ENCODE data around the gene MAPRE3. TPM values are rescaled to one million over a fixed set of nuclear protein-coding genes. Genes with fewer than 3 reads are reported as not detected.
A peak's percentile ranks its signal among the peaks of the same experiment; 100 is the strongest.

The MAPRE3 gene
- total and polyA plus RNA-seq, 9 of the 15 experiments (the other 6 are each of a cell fraction or from before 2014, with no cell fraction given), result 0.70 to 43.2 (median 12.6) TPM

DNA sequence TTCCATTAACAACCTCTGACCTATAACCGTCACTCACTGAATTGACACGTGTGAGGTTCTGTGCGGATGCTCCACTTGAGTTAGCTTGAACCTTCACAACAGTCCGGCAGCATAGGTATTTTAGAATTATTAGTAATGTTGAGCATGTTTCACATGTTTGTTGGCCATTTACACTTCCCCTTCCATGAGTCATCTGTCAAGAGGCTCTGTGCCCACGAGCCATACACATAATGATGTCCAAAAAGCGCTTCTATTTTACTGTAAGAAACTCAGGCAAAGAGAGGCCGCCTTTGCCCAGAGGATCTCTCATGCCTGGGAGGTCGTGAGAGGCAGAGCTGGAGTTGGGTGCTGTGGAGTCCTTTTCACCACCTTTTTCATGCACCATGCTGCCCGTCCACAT is 33.4 kb downstream of the MAPRE3 start (continued):
- TF ChIP-seq, protein P1, sequence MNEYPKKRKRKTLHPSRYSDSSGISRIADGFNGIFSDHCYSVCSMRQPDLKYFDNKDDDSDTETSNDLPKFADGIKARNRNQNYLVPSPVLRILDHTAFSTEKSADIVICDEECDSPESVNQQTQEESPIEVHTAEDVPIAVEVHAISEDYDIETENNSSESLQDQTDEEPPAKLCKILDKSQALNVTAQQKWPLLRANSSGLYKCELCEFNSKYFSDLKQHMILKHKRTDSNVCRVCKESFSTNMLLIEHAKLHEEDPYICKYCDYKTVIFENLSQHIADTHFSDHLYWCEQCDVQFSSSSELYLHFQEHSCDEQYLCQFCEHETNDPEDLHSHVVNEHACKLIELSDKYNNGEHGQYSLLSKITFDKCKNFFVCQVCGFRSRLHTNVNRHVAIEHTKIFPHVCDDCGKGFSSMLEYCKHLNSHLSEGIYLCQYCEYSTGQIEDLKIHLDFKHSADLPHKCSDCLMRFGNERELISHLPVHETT (CRISPR knock-in tag; conservative IDR thresholded peaks at IDR 0.05 in 1 of 2, IDR thresholded peaks at IDR 0.05 in 1 of 2), result peak in 1 of 2 experiments; percentile 79; a peak in 2 of 4 replicates
- TF ChIP-seq POLR2H (tag; IDR thresholded peaks at IDR 0.05; ENCODE audit: low read depth), result no peak
- no peak for TF ChIP-seq SIN3B (IDR thresholded peaks at IDR 0.05; ENCODE audit: low read depth)
- no peak for TF ChIP-seq GATAD2B (IDR thresholded peaks at IDR 0.05; ENCODE audit: borderline replicate concordance)
- TF ChIP-seq COPS2 (conservative IDR thresholded peaks at IDR 0.05), result no peak
- TF ChIP-seq, protein P2, sequence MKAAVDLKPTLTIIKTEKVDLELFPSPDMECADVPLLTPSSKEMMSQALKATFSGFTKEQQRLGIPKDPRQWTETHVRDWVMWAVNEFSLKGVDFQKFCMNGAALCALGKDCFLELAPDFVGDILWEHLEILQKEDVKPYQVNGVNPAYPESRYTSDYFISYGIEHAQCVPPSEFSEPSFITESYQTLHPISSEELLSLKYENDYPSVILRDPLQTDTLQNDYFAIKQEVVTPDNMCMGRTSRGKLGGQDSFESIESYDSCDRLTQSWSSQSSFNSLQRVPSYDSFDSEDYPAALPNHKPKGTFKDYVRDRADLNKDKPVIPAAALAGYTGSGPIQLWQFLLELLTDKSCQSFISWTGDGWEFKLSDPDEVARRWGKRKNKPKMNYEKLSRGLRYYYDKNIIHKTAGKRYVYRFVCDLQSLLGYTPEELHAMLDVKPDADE (conservative IDR thresholded peaks at IDR 0.05; ENCODE audit: control insufficient read depth, low read depth, low read length), result no peak
- TF ChIP-seq, protein P3, sequence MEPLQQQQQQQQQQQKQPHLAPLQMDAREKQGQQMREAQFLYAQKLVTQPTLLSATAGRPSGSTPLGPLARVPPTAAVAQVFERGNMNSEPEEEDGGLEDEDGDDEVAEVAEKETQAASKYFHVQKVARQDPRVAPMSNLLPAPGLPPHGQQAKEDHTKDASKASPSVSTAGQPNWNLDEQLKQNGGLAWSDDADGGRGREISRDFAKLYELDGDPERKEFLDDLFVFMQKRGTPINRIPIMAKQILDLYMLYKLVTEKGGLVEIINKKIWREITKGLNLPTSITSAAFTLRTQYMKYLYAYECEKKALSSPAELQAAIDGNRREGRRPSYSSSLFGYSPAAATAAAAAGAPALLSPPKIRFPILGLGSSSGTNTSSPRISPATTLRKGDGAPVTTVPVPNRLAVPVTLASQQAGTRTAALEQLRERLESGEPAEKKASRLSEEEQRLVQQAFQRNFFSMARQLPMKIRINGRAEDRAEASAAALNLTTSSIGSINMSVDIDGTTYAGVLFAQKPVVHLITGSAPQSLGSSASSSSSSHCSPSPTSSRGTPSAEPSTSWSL (CRISPR knock-in tag; IDR thresholded peaks at IDR 0.05; ENCODE audit: borderline replicate concordance), result no peak
- no peak for TF ChIP-seq HOXB6 (CRISPR knock-in tag; IDR thresholded peaks at IDR 0.05; ENCODE audit: borderline replicate concordance)
- TF ChIP-seq, protein P4, sequence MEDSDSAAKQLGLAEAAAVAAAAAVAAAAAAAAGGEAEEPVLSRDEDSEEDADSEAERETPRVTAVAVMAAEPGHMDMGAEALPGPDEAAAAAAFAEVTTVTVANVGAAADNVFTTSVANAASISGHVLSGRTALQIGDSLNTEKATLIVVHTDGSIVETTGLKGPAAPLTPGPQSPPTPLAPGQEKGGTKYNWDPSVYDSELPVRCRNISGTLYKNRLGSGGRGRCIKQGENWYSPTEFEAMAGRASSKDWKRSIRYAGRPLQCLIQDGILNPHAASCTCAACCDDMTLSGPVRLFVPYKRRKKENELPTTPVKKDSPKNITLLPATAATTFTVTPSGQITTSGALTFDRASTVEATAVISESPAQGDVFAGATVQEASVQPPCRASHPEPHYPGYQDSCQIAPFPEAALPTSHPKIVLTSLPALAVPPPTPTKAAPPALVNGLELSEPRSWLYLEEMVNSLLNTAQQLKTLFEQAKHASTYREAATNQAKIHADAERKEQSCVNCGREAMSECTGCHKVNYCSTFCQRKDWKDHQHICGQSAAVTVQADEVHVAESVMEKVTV (CRISPR knock-in tag; IDR thresholded peaks at IDR 0.05), result no peak
- TF ChIP-seq, protein P5, sequence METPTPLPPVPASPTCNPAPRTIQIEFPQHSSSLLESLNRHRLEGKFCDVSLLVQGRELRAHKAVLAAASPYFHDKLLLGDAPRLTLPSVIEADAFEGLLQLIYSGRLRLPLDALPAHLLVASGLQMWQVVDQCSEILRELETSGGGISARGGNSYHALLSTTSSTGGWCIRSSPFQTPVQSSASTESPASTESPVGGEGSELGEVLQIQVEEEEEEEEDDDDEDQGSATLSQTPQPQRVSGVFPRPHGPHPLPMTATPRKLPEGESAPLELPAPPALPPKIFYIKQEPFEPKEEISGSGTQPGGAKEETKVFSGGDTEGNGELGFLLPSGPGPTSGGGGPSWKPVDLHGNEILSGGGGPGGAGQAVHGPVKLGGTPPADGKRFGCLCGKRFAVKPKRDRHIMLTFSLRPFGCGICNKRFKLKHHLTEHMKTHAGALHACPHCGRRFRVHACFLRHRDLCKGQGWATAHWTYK (CRISPR knock-in tag; IDR thresholded peaks at IDR 0.05), result no peak
- no peak for TF ChIP-seq ATF7 (IDR thresholded peaks at IDR 0.05)
- TF ChIP-seq, protein P6, sequence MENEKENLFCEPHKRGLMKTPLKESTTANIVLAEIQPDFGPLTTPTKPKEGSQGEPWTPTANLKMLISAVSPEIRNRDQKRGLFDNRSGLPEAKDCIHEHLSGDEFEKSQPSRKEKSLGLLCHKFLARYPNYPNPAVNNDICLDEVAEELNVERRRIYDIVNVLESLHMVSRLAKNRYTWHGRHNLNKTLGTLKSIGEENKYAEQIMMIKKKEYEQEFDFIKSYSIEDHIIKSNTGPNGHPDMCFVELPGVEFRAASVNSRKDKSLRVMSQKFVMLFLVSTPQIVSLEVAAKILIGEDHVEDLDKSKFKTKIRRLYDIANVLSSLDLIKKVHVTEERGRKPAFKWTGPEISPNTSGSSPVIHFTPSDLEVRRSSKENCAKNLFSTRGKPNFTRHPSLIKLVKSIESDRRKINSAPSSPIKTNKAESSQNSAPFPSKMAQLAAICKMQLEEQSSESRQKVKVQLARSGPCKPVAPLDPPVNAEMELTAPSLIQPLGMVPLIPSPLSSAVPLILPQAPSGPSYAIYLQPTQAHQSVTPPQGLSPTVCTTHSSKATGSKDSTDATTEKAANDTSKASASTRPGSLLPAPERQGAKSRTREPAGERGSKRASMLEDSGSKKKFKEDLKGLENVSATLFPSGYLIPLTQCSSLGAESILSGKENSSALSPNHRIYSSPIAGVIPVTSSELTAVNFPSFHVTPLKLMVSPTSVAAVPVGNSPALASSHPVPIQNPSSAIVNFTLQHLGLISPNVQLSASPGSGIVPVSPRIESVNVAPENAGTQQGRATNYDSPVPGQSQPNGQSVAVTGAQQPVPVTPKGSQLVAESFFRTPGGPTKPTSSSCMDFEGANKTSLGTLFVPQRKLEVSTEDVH (IDR thresholded peaks at IDR 0.05; ENCODE audit: low read depth, partially characterized antibody), result no peak
- no peak for TF ChIP-seq ZNF212 (CRISPR knock-in tag; IDR thresholded peaks at IDR 0.05)
- TF ChIP-seq ZNF384 (IDR thresholded peaks at IDR 0.05; ENCODE audit: low read depth, low read length), result no peak
- TF ChIP-seq FUS (optimal IDR thresholded peaks at IDR 0.05; ENCODE audit: low read depth, low read length), result no peak
- no peak for TF ChIP-seq EP400 (IDR thresholded peaks at IDR 0.05)
- TF ChIP-seq EGR1 (conservative IDR thresholded peaks at IDR 0.05), result no peak
- no peak for TF ChIP-seq YBX1 (IDR thresholded peaks at IDR 0.05)
- TF ChIP-seq GABPB1 (CRISPR knock-in tag; IDR thresholded peaks at IDR 0.05), result no peak

All from K562 (cell line).